SK-N-SH (cell line): ENCODE measurements around the gene SLC2A10. TPM values are rescaled to one million over a fixed set of nuclear protein-coding genes. Genes with fewer than 3 reads are reported as not detected.

Experiments used
- CTCF ChIA-PET: fragments of 300-600, 350-600 bp; formaldehyde crosslinking; extraction: SDS; loops from one replicate; lab custom pipeline; 2021; lab: Yijun Ruan, JAX
- POLR2A ChIA-PET: fragments of 350-600 bp; sonication (Branson Sonifier 250); formaldehyde crosslinking; extraction: SDS; loops from one replicate; lab custom pipeline; 2020; ENCODE audit warnings: antibody characterized with exemption, inconsistent platforms; lab: Yijun Ruan, JAX
- DNase-seq: peaks from one replicate; pipeline ENCODE4 v3.0.0; 2012
- H2AFZ ChIP-seq: fragments of 200-600 bp; sonication (generic); 2 replicates; pipeline ENCODE4 v1.8.1; 2016; ENCODE audit warnings: antibody characterized with exemption, mild to moderate bottlenecking, low read depth
- H3F3A ChIP-seq: fragments of 200-600 bp; sonication (generic); replicated peaks from 2 replicates; pipeline ENCODE3; 2016; ENCODE audit warnings: antibody characterized with exemption, mild to moderate bottlenecking; ENCODE audit not compliant: insufficient read depth
- H3K27ac ChIP-seq, 2 experiments: fragments of 200-500 bp in 1 of 2; fragments of 200-600 bp in 1 of 2; sonication (Bioruptor generic) in 1 of 2; sonication (generic), shearing (Covaris generic) in 1 of 2; 2 replicates each; pipeline versions ENCODE4 v1.5.1 to v1.6.1; 2014 to 2016; ENCODE audit warnings: low read depth in 2 of 2, inconsistent platforms in 1 of 2, low read length in 1 of 2, mild to moderate bottlenecking in 1 of 2, mixed read lengths in 1 of 2
- H3K27me3 ChIP-seq: fragments of 200-600 bp; sonication (generic), shearing (Covaris generic); 2 replicates; pipeline ENCODE4 v1.6.1; 2016; ENCODE audit warnings: mixed run types; ENCODE audit not compliant: insufficient read depth
- H3K36me3 ChIP-seq, 2 experiments: fragments of 200-500 bp in 1 of 2; fragments of 200-600 bp in 1 of 2; sonication (Bioruptor generic) in 1 of 2; sonication (generic) in 1 of 2; replicated peaks in 1 of 2; 2 replicates each; pipeline versions ENCODE3 to v1.5.1; 2014 to 2016; ENCODE audit warnings: low read length in 1 of 2, mild to moderate bottlenecking in 1 of 2; ENCODE audit not compliant: insufficient read depth in 2 of 2, control insufficient read depth in 1 of 2
- H3K4me1 ChIP-seq, 2 experiments: fragments of 200-500 bp in 1 of 2; fragments of 200-600 bp in 1 of 2; sonication (Bioruptor generic) in 1 of 2; sonication (generic), shearing (Covaris generic) in 1 of 2; 2 replicates each; pipeline versions ENCODE4 v1.5.1 to v1.6.1; 2014 to 2016; ENCODE audit warnings: low read depth in 1 of 2, low read length in 1 of 2, mixed run types in 1 of 2; ENCODE audit not compliant: insufficient read depth in 2 of 2, control insufficient read depth in 1 of 2
- H3K4me2 ChIP-seq: fragments of 200-600 bp; sonication (generic), shearing (Covaris generic); 2 replicates; pipeline ENCODE4 v1.6.1; 2017; ENCODE audit warnings: mixed run types
- H3K4me3 ChIP-seq, 2 experiments: fragments of 200-500 bp in 1 of 2; fragments of 200-600 bp in 1 of 2; sonication (Bioruptor generic) in 1 of 2; sonication (generic), shearing (Covaris generic) in 1 of 2; 2 replicates each; pipeline versions ENCODE4 v1.5.1 to v1.8.1; 2014 to 2016; ENCODE audit warnings: low read depth in 2 of 2, inconsistent platforms in 1 of 2, low read length in 1 of 2, mild to moderate bottlenecking in 1 of 2, mixed read lengths in 1 of 2, moderate library complexity in 1 of 2
- H3K79me2 ChIP-seq: fragments of 200-600 bp; sonication (generic); 2 replicates; pipeline ENCODE4 v1.8.1; 2017; ENCODE audit warnings: mild to moderate bottlenecking; ENCODE audit not compliant: insufficient read depth
- H3K9ac ChIP-seq: fragments of 200-600 bp; sonication (generic); 2 replicates; pipeline ENCODE4 v1.6.1; 2017; ENCODE audit warnings: mixed run types
- H3K9me2 ChIP-seq: fragments of 200-600 bp; sonication (generic); 2 replicates; pipeline ENCODE4 v1.6.1; 2017; ENCODE audit warnings: mixed run types
- H3K9me3 ChIP-seq: fragments of 200-600 bp; sonication (generic); 2 replicates; pipeline ENCODE4 v1.6.1; 2017; ENCODE audit warnings: mixed run types, mild to moderate bottlenecking, moderate library complexity
- H4K20me1 ChIP-seq: fragments of 200-600 bp; sonication (generic); 2 replicates; pipeline ENCODE4 v1.6.1; 2017; ENCODE audit warnings: mild to moderate bottlenecking, mixed run types; ENCODE audit not compliant: insufficient read depth
- FOXJ3 ChIP-seq: sonication (generic); formaldehyde crosslinking; IDR thresholded peaks from 2 replicates; pipeline ENCODE4 v1.5.1; 2020; ENCODE audit warnings: mild to moderate bottlenecking, missing genetic modification reagents
- GATA2 ChIP-seq: sonication (generic); formaldehyde crosslinking; IDR thresholded peaks from 2 replicates; pipeline ENCODE4 v1.5.0; 2020; ENCODE audit warnings: mild to moderate bottlenecking, missing genetic modification reagents
- JUND ChIP-seq: IDR thresholded peaks from 2 replicates; pipeline ENCODE4 v1.4.0; 2012
- NFIC ChIP-seq: IDR thresholded peaks from 2 replicates; pipeline ENCODE4 v1.4.0; 2012; ENCODE audit warnings: borderline replicate concordance
- NRF1 ChIP-seq: IDR thresholded peaks from 2 replicates; pipeline ENCODE4 v1.6.1; 2012; ENCODE audit warnings: low read depth, mild to moderate bottlenecking, low read length
- REST ChIP-seq: IDR thresholded peaks from 2 replicates; pipeline ENCODE4 v1.6.1; 2012; ENCODE audit warnings: mild to moderate bottlenecking, low read depth, low read length, moderate library complexity
- RFX5 ChIP-seq: IDR thresholded peaks from 2 replicates; pipeline ENCODE4 v1.6.1; 2012; ENCODE audit warnings: mild to moderate bottlenecking, improper control_type of control experiment, low read length
- RXRA ChIP-seq: IDR thresholded peaks from 2 replicates; pipeline ENCODE4 v1.4.0; 2012; ENCODE audit warnings: low read depth, mild to moderate bottlenecking, borderline replicate concordance
- SMC3 ChIP-seq: IDR thresholded peaks from 2 replicates; pipeline ENCODE4 v1.6.1; 2012; ENCODE audit warnings: low read depth, low read length, improper control_type of control experiment
- USF1 ChIP-seq: IDR thresholded peaks from 2 replicates; pipeline ENCODE4 v1.4.0; 2012; ENCODE audit warnings: low read depth, borderline replicate concordance
- YY1 ChIP-seq: IDR thresholded peaks from 2 replicates; pipeline ENCODE4 v1.4.0; 2012; ENCODE audit warnings: low read depth, mild to moderate bottlenecking
- WGBS: methylation state at CpG from one replicate; pipeline ENCODE4 v1.1.6; 2017; ENCODE audit warnings: low lambda C conversion rate; 5-methylcytosine and 5-hydroxymethylcytosine counted together
- polyA plus RNA-seq, 3 experiments: library from polyadenylated mRNA; depleted of rRNA; stranded (reverse); fragments of >200 nt; gene quantifications; 2 replicates each; pipeline ENCODE4 v1.2.3, GENCODE V29; 2012

SLC2A10 gene
- polyA plus RNA-seq, 1 of the 3 experiments (the other 2 are of a cell fraction) = 12.6 TPM

GRCh38 chr20:46666818-46667515, 42.5 kb upstream of the SLC2A10 start (continued):
- TF ChIP-seq REST (no peak), JUND (no peak), YY1 (no peak), NFIC (no peak), NRF1 (no peak)
- TF ChIP-seq, all 33 proteins: peak for 0

DNA sequence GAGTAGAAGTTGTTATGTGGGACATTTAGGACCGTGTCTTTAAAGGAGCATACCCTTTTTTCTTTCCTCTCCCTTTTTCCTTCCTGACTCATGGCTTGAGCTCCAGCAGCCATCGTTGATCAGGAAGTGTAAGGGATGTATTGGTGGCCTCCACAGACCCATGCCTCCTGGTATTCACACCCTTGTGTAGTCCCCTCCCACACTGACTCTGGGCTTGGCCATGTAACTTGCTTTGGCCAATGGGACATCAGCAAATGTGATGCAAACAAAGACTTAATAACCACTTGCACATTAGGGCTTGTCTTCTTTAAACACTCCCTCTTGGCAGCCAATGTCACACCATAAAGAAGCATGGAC, 39.2 kb upstream of the SLC2A10 start:
- ChIA-PET POLR2A (no interaction called here), CTCF (no interaction called here)
- no peaks in the 10 kb centered on the region for H3K36me3 ChIP-seq
- no peak for DNase-seq
- H2AFZ ChIP-seq = no peak overlapping the region
- H3K79me2 ChIP-seq = no peaks in the 10 kb centered on the region
- H3K9me3 ChIP-seq = no peaks in the 10 kb centered on the region
- no peaks in the 10 kb centered on the region for H4K20me1 ChIP-seq
- H3F3A ChIP-seq = no peaks in the 10 kb centered on the region
- no peak overlapping the region for H3K27ac ChIP-seq
- H3K27me3 ChIP-seq = no peaks in the 10 kb centered on the region
- 41% methylated on average over 2 of the region's 2 CpGs for WGBS
- no peak overlapping the region for H3K9ac ChIP-seq
- H3K4me3 ChIP-seq = no peak overlapping the region
- no peaks in the 10 kb centered on the region for H3K4me1 ChIP-seq
- no peak for TF ChIP-seq NFIC
- TF ChIP-seq YY1 = no peak
- no peak for TF ChIP-seq GATA2 (CRISPR knock-in tag)
- no peak for TF ChIP-seq FOXJ3
- TF ChIP-seq RXRA = no peak
- no peak for TF ChIP-seq SMC3
- TF ChIP-seq REST = no peak
- no peak for TF ChIP-seq USF1
- TF ChIP-seq RFX5 = no peak
- no peaks in the 10 kb centered on the region for H3K9me2 ChIP-seq
- no peak overlapping the region for H3K4me2 ChIP-seq
